Smooth muscle cell of the brain vasculature (primary cell): ENCODE data around the gene IFNGR1.

Experiments used
- DNase-seq: peaks from one replicate; pipeline ENCODE4 v3.0.0-alpha.2; 2012; ENCODE audit warnings: low read depth, low spot score

The IFNGR1 gene

GRCh38 chr6:137150072-137150471 lies 69.1 kb downstream of the IFNGR1 start:
- DNase-seq = no peak

GRCh38 chr6:137149035-137149393 lies 70.2 kb downstream of the IFNGR1 start:
- no peak for DNase-seq

GRCh38 chr6:137148306-137149034 lies 70.7 kb downstream of the IFNGR1 start:
- DNase-seq = no peak
